ENCODE results near the gene POLK. TPM values are rescaled to one million over a fixed set of nuclear protein-coding genes. Genes with fewer than 3 reads are reported as not detected.
A peak's percentile ranks its signal among the peaks of the same experiment; 100 is the strongest.

The POLK gene
- total and polyA plus RNA-seq, 7 donors: 4.9 to 29.9 (median 18.9) TPM

GRCh38 chr5:75509546-75509945, 2.1 kb upstream of the POLK start:
- Histone ChIP-seq H3K4me1 (peaks cover 47% of the 10 kb centered on the region), H3K4me3 (peak overlapping the region; percentile 86), H3K27ac (peak overlapping the region; percentile 96), H3K36me3 (ENCODE audit: insufficient read depth in 1 of 2, low read depth in 1 of 2) (peaks cover 0 to 13% of the 10 kb centered on the region in 2 donors), H3K27me3 (ENCODE audit: insufficient read depth in 3 of 3, low read length in 2 of 3) (no peaks in the 10 kb centered on the region), H3K9me3 (no peaks in the 10 kb centered on the region)
- DNase-seq (no peak), ATAC-seq (no peak)
- TF ChIP-seq CTCF (IDR thresholded peaks at IDR 0.05): no peak
- intact Hi-C loops (cut with DNase I): no loop called here
- 77 to 82% (median 79%) methylated on average over 4 of the region's 4 CpGs for WGBS, 3 donors

- no peak for TF ChIP-seq CTCF (IDR thresholded peaks at IDR 0.05)
- no peaks in the 10 kb centered on the region for H3K9me3 ChIP-seq
- H3K27ac ChIP-seq: peak overlapping the region; percentile 96
- H3K36me3 ChIP-seq (ENCODE audit: insufficient read depth in 1 of 2, low read depth in 1 of 2): peaks cover 0 to 9% of the 10 kb centered on the region in 2 donors
- ATAC-seq (peak in 1 of 4 donors; percentile 31), DNase-seq (no peak)
- intact Hi-C loops (cut with DNase I): no loop called here
- peaks cover 47% of the 10 kb centered on the region for H3K4me1 ChIP-seq
- H3K27me3 ChIP-seq (ENCODE audit: insufficient read depth in 3 of 3, low read length in 2 of 3): no peaks in the 10 kb centered on the region
- H3K4me3 ChIP-seq: peak overlapping the region; percentile 86
- WGBS, 3 donors: 2 to 5% (median 4%) methylated on average over 1 of the region's 1 CpG
Measured at GRCh38 chr5:75509956-75510355, 1.7 kb upstream of the POLK start.

GRCh38 chr5:75510417-75510835, 1.3 kb upstream of the POLK start:
- no peak for TF ChIP-seq CTCF (IDR thresholded peaks at IDR 0.05)
- Histone ChIP-seq H3K4me3 (peak overlapping the region; percentile 86), H3K27ac (peak overlapping the region; percentile 96), H3K4me1 (peaks cover 47% of the 10 kb centered on the region), H3K9me3 (no peaks in the 10 kb centered on the region), H3K36me3 (ENCODE audit: insufficient read depth in 1 of 2, low read depth in 1 of 2) (peaks cover 0 to 4% of the 10 kb centered on the region in 2 donors), H3K27me3 (ENCODE audit: insufficient read depth in 3 of 3, low read length in 2 of 3) (no peaks in the 10 kb centered on the region)
- DNase-seq: peak in 1 of 2 donors; percentile 60
- WGBS, 3 donors: 0 to 1% (median 1%) methylated on average over 15 of the region's 15 CpGs
- intact Hi-C loops (cut with DNase I): no loop called here
- peak; percentile 62 to 68 (median 64) for ATAC-seq

GRCh38 chr5:75510836-75511434, 756 bp upstream of the POLK start:
- DNase-seq (peak; percentile 50 to 77), ATAC-seq (peak; percentile 39 to 67 (median 45))
- Histone ChIP-seq H3K27me3 (ENCODE audit: insufficient read depth in 3 of 3, low read length in 2 of 3) (no peaks in the 10 kb centered on the region), H3K9me3 (no peaks in the 10 kb centered on the region), H3K27ac (peak overlapping the region; percentile 96), H3K4me3 (peak overlapping the region; percentile 86), H3K36me3 (ENCODE audit: insufficient read depth in 1 of 2, low read depth in 1 of 2) (no peaks in the 10 kb centered on the region), H3K4me1 (peaks cover 51% of the 10 kb centered on the region)
- TF ChIP-seq CTCF (IDR thresholded peaks at IDR 0.05): no peak
- 0 to 1% (median 1%) methylated on average over 49 to 54 of the region's 54 CpGs for WGBS, 3 donors
- intact Hi-C loops (cut with DNase I): no loop called here
